NOMO-1 treated with dmso at 0.1 percent for 144 hours (cell line): ENCODE results near the gene GPD2.

Experiments
- DNase-seq: peaks from one replicate; lab custom pipeline; 2025; ENCODE audit not compliant: unreplicated experiment; lab: John Stamatoyannopoulos, UW

The GPD2 gene

GRCh38 chr2:156435396-156435717 lies 822 bp upstream of the GPD2 start:
- DNase-seq, result no peak

GRCh38 chr2:156436497-156437085 lies 412 bp downstream of the GPD2 start:
- DNase-seq, result no peak

DNA sequence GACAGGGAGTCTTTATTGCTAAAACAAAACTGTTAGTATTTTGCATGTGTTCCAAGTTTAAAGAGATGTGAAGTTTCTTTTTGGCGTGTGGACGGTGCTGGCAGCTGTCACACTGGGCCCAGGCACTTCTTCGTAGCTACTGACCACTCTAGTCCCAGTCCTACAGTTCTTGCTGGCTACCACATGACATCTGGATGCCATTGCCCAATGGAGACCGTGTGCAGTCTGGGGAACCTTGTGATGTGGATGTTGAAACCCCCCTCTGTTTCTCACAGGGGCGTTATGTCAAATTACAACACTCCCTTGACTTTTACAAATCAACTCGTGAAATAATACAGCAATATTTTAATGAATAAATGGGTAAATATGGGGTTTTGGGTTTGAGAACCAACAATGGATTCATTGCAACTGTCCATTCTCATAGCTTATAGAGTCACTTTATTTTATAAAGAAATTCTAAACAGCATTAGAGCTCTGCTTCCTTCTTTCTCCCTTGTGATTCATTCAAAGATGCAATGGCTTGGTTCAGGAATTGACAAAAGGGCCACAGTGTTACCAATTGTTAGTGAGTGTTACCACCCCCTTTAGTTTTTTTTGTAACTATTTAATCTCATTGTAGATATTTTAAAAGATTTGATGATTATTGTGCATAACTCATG lies 1.2 kb downstream of the GPD2 start:
- DNase-seq, result peak; percentile 60

GRCh38 chr2:156437931-156438410 lies 1.8 kb downstream of the GPD2 start:
- no peak for DNase-seq

DNA sequence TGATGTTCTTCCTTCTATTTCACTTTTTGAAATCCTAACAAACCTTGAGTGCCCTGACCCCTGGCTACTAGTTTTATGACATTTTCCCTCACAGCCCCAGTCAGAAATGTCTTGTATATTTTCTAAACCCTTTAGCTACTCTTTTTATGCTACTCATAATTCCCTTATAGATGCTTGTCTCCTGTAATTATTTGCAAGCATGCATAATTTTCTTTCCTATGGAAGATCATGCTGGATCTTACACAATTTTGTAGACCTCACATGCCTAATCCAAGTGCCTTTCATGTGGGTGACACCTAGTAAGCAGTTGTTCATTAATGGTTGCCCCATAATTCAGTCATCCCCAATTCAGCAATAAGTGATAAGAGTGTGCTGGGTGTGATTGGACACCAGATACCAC lies 6.9 kb downstream of the GPD2 start:
- DNase-seq, result no peak

- no peak for DNase-seq
Observed at GRCh38 chr2:156445296-156446220, 9.4 kb downstream of the GPD2 start.

GRCh38 chr2:156447761-156448160 lies 11.6 kb downstream of the GPD2 start:
- DNase-seq, result no peak

DNA sequence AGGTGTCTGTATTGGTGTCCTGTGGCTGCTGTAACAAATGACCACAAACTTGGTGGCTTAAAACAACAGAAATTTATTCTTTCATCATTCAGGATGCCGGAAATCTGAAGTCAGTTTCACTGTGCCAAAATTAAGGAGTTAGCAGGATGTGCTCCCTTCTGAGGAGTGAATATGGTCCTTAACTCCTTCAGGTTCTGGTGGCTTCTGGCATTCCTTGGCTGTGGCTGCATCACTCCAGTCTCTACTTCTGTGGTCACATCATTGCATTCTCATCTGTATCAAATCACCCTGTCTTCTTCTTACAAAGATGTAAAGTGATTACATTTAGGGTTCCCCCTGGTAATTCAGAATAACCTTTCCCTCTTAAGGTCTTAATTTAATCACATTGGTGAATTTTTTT lies 12.6 kb downstream of the GPD2 start:
- DNase-seq, result no peak

DNA sequence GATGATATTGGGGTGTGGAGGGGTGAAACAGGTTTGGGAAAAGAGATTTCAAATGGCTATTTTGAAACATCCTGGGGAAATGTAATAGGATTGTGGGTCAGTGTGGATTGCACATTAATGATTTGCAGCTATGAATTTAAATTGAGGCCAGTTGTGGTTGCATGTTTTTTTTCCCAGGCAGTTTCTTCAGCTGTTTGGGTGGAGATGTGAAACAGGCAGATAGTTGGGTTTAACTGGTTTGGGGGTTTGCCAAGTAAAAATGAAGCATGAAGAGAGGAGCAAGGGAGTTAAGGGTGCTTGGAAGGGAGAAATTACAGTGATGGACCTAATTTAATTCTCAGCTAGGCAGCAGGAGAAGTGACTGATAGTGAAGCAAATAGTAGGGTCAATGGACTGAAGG lies 16.8 kb downstream of the GPD2 start:
- DNase-seq, result no peak

DNA sequence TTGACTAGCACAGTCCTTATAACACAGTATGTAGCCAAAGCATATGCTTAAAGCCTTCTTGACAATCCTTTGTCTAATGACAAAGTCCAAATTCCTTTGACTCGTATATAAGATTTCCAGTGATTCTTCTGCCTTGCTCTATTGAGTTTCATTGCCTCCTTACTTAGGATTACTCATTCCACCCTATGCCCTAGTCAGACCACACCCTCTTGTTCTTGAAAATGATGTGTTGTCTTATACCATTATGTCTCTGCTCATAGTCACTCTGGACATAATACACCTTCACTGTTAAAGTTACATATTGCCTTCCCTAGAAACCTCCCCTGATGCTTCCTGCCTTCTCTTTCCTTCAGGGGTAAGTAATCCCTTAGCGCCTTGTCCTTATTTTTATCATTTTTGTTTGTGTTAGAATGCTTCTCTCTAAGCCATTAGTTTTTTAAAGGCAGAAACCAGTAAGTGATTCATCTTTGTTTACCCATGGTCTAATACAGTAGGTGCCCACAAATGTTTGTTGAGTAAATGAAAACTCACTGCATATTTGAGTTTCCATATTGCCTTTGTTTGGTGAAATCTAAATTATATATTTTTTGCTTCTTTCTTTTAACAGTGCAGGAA lies 19.3 kb downstream of the GPD2 start:
- DNase-seq, result no peak

DNA sequence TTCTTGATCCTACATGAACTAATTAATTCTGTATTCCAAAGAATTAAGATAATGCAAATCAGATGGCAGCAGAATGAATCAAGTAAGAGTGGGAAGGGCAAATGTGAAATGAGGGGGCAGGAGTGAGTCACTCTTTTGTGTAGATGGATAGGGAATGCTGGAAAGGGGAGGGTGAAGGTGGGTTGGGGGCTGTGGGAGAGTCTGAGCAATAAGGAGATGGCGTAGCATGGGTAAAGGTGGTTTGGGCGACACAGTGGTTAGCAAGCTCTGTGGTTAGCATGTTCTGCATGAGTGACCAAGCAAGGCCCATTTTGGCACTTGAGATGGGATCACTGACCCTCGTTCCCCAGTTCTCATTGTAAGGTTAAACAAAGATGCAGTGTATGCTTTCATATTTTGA lies 20.4 kb downstream of the GPD2 start:
- DNase-seq, result no peak

DNA sequence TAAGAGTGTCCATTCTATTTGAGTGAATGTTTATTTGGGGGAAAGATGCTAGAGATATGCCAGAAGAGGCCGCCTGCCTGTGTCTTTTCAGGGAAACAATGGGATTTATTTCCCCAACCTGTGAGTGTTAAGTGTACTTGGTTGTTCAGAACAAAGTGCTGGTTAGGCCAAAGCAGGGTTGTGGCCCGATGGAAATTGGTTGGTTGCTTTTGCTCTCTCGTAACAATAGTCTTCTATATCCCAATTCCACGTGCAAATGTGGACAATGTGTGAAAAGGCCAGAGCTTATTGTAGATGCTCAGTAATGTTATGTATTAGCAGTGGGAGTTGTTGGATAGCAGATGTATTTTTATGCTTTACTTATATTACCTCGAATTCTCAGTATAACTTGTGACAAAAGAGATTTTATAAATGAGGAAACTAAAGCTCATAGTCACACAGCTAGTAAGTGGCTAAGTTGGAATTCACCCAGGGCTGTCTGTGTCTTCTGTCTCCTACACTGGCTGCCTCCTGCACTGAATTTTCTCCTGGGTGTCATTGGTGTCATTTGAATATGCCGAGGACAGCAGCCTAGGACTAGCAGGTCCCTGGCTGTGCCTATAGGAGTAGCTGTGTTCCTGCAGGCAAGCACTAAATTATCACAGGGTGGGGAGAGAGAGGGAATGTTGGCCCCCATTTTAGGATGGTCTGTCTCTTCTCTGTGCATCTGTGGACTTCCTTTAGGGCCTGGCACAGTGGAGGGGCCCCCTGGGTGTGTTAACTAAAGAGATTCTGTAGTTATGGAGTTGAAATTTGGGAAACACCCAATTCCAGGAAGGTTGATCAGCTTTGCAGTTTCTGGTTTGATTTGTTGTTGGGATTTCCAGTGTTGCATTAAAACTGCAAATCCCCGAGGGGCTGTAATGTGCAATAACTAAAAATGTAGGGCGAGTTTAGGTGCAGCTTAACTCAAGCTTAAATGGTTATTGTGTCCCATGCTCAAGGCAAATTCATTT lies 21.6 kb downstream of the GPD2 start:
- no peak for DNase-seq

- no peak for DNase-seq
Observed at GRCh38 chr2:156459720-156460119, 23.5 kb downstream of the GPD2 start.

GRCh38 chr2:156464106-156464505 lies 27.9 kb downstream of the GPD2 start:
- no peak for DNase-seq

- no peak for DNase-seq
Observed at GRCh38 chr2:156465573-156465972, 29.4 kb downstream of the GPD2 start.

DNA sequence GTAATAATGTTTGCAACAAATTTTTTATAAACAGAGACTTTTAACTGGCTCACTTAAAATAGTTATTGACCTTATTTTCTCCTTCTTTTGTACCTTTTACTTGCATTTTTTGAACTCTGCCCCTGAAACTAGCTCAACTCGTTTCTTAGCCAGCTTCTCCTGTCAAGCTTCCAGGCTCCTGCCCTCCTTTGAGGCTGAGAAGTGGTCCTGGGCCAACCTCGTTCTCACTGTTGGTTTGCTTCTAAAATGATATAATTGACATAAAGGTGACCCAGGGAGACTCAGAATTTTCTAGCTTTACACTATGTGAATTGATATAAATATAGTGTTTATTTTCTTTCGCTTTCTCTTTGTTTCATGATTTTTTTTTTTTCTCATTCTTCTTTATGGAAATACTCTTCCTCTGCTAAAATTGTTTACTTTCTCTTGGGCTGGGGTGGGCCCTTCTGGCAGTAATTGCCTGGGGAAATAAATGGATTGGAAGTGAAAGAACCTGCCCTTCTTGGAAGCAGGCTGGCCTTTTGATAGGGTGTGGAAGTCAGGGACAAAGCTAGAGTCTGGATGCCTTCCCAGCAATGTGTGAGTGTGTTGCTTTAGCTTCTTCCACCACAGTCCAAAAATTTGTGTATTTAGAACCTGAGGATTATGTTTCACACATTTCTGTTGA lies 30.7 kb downstream of the GPD2 start:
- no peak for DNase-seq

- DNase-seq, result no peak
Observed at GRCh38 chr2:156470975-156471583, 34.9 kb downstream of the GPD2 start.

GRCh38 chr2:156471762-156472161 lies 35.6 kb downstream of the GPD2 start:
- no peak for DNase-seq

DNA sequence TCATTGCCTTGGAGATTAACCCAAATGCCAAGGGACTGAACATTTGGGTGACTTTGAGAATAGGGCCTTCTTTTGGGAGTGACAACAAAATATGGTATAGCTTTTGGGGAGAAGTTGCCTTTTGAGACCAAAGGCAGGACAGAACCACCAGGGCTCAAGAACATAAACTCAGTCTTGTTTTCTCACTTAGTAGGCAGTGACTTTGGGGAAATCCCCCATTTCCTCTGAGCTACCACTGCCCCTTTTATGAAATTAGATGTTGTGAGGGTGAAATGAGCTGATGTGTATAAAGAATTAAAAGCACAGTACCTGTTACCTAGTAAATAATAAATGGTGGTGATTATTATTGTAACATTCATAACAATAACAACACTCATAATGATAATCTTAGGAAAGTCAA lies 36.5 kb downstream of the GPD2 start:
- no peak for DNase-seq
